GM19324 (cell line): ENCODE data around the gene PPP1R12B.
"Not testable (repeated sequence)": the region's sequence is repeated elsewhere in the genome, so short reads cannot be mapped to it uniquely, and the experiment has no call there.

Source experiments
- ATAC-seq: cut with Tn5 transposase; IDR thresholded peaks from one replicate; pipeline ENCODE4 v1.9.1; 2021; ENCODE audit warnings: mild to moderate bottlenecking, moderate library complexity; ENCODE audit not compliant: unreplicated experiment, low FRiP score

Gene PPP1R12B

GRCh38 chr1:202593845-202594244, 245.3 kb downstream of the PPP1R12B start:
- no peak for ATAC-seq

- no peak for ATAC-seq
Observed at GRCh38 chr1:202596638-202597037, 248.1 kb downstream of the PPP1R12B start.

- no peak for ATAC-seq
Observed at GRCh38 chr1:202597090-202597761, 248.7 kb downstream of the PPP1R12B start.

- no peak for ATAC-seq
Observed at GRCh38 chr1:202599669-202600431, 251.4 kb downstream of the PPP1R12B start.

GRCh38 chr1:202600432-202601041, 252.0 kb downstream of the PPP1R12B start:
- no peak for ATAC-seq

- ATAC-seq = no peak
Observed at GRCh38 chr1:202603435-202603834, 254.9 kb downstream of the PPP1R12B start.

- no peak for ATAC-seq
Observed at GRCh38 chr1:202605515-202605914, 257.0 kb downstream of the PPP1R12B start.

- ATAC-seq = not testable (repeated sequence)
Observed at GRCh38 chr1:202612036-202612435, 263.5 kb downstream of the PPP1R12B start.

- ATAC-seq = no peak
Observed at GRCh38 chr1:202613571-202613970, 265.1 kb downstream of the PPP1R12B start.

GRCh38 chr1:202614363-202615207, 266.1 kb downstream of the PPP1R12B start:
- not testable (repeated sequence) for ATAC-seq

GRCh38 chr1:202615208-202615500, 266.7 kb downstream of the PPP1R12B start:
- ATAC-seq = not testable (repeated sequence)

- ATAC-seq = peak; percentile 68
Observed at GRCh38 chr1:202615501-202616354, 267.2 kb downstream of the PPP1R12B start.

GRCh38 chr1:202616355-202616915, 267.9 kb downstream of the PPP1R12B start:
- ATAC-seq = peak; percentile 16

GRCh38 chr1:202619012-202619411, 270.5 kb downstream of the PPP1R12B start:
- not testable (repeated sequence) for ATAC-seq

GRCh38 chr1:202619505-202619904, 271.0 kb downstream of the PPP1R12B start:
- no peak for ATAC-seq

GRCh38 chr1:202620036-202620435, 271.5 kb downstream of the PPP1R12B start:
- ATAC-seq = not testable (repeated sequence)

- ATAC-seq = no peak
Observed at GRCh38 chr1:202621446-202621845, 272.9 kb downstream of the PPP1R12B start.

GRCh38 chr1:202622388-202622787, 273.9 kb downstream of the PPP1R12B start:
- no peak for ATAC-seq

GRCh38 chr1:202623075-202623474, 274.6 kb downstream of the PPP1R12B start:
- no peak for ATAC-seq
